K562 (cell line): ENCODE data around the gene AAK1. TPM values are rescaled to one million over a fixed set of nuclear protein-coding genes. Genes with fewer than 3 reads are reported as not detected.

Experiments used
- ATAC-seq: fragments of 200-7000 bp; cut with Tn5 transposase; 3 replicates; pipeline ENCODE4 v1.9.1; 2020; ENCODE audit warnings: moderate library complexity
- BruUV-seq: library from RNA; stranded (reverse); fragments of 400-500 nt; replicated peaks from 2 replicates; lab custom pipeline; 2021; lab: Mats Ljungman, UMichigan
- CTCF ChIA-PET: fragments of 300-600 bp; formaldehyde crosslinking; extraction: SDS; loops from one replicate; lab custom pipeline; 2021; ENCODE audit warnings: low intra/inter-chr PET ratio; lab: Yijun Ruan, JAX
- POLR2A ChIA-PET: fragments of 300-600, 350-650 bp; sonication (Branson Sonifier 250); formaldehyde crosslinking; extraction: SDS; loops from one replicate; lab custom pipeline; 2021; ENCODE audit warnings: antibody characterized with exemption, inconsistent platforms; lab: Yijun Ruan, JAX
- DNase-seq, 4 experiments: peaks; one replicate each; pipeline versions ENCODE4 v3.0.0 to v3.0.0-alpha.2; 2011 to 2018; ENCODE audit warnings: low spot score in 3 of 4, mixed read lengths in 3 of 4; ENCODE audit errors: extremely low read depth in 1 of 4
- FAIRE-seq: peaks from 2 replicates; lab custom pipeline; 2011; peaks lifted over from hg19 to GRCh38; lab: Jason Lieb, UNC
- H2AFZ ChIP-seq: 2 replicates; pipeline ENCODE4 v1.6.0; 2011; ENCODE audit warnings: low read depth, low read length, control low read depth, inconsistent platforms
- H3K27ac ChIP-seq: fragments of 200-600 bp; 3 replicates; pipeline ENCODE4 v1.8.0; 2011; ENCODE audit warnings: low read depth, mild to moderate bottlenecking, control low read depth, inconsistent platforms, low read length, moderate library complexity, mixed read lengths; ENCODE audit errors: extremely low read depth
- H3K27me3 ChIP-seq, 2 experiments: fragments of 300-600 bp in 1 of 2; 2 replicates in 1 of 2; 3 replicates in 1 of 2; pipeline versions ENCODE4 v1.6.0 to v1.8.0; 2011; ENCODE audit warnings: inconsistent platforms in 2 of 2, low read length in 2 of 2, mild to moderate bottlenecking in 1 of 2, mixed read lengths in 1 of 2, moderate library complexity in 1 of 2; ENCODE audit not compliant: control insufficient read depth in 2 of 2, insufficient read depth in 2 of 2
- H3K36me3 ChIP-seq: fragments of 300-600 bp; 3 replicates; pipeline ENCODE4 v1.8.0; 2011; ENCODE audit warnings: mild to moderate bottlenecking, low read length, inconsistent platforms; ENCODE audit not compliant: control insufficient read depth, insufficient read depth
- H3K4me1 ChIP-seq, 2 experiments: fragments of 200-600 bp in 1 of 2; replicated peaks in 1 of 2; 2 replicates in 1 of 2; 3 replicates in 1 of 2; pipeline versions ENCODE4 v1.5.1 to v1.8.0; 2011; ENCODE audit warnings: inconsistent platforms in 2 of 2, low read length in 2 of 2, mild to moderate bottlenecking in 1 of 2, mixed read lengths in 1 of 2, moderate library complexity in 1 of 2; ENCODE audit not compliant: control insufficient read depth in 2 of 2, insufficient read depth in 2 of 2
- H3K4me2 ChIP-seq: 2 replicates; pipeline ENCODE4 v1.6.1; 2011; ENCODE audit warnings: low read length, control low read depth, inconsistent platforms, mixed read lengths; ENCODE audit not compliant: insufficient read depth
- H3K4me3 ChIP-seq: fragments of 200-600 bp; sonication (generic), shearing (Covaris generic); 2 replicates; pipeline ENCODE4 v1.5.1; 2016; ENCODE audit warnings: control low read depth, inconsistent platforms
- H3K79me2 ChIP-seq: fragments of 200-600 bp; 3 replicates; pipeline ENCODE4 v1.8.0; 2011; ENCODE audit warnings: low read length, inconsistent platforms; ENCODE audit not compliant: control insufficient read depth, insufficient read depth
- H3K9ac ChIP-seq, 2 experiments: 2 replicates each; pipeline versions ENCODE4 v1.6.0 to v1.6.1; 2011; ENCODE audit warnings: low read depth in 2 of 2, low read length in 2 of 2, control low read depth in 1 of 2, inconsistent platforms in 1 of 2, mild to moderate bottlenecking in 1 of 2, mixed read lengths in 1 of 2; ENCODE audit not compliant: insufficient read depth in 1 of 2
- H3K9me1 ChIP-seq: one replicate; pipeline ENCODE4 v1.6.0; 2011; ENCODE audit warnings: inconsistent platforms, mild to moderate bottlenecking, low read length, moderate library complexity; ENCODE audit not compliant: control insufficient read depth, insufficient read depth
- H3K9me3 ChIP-seq: replicated peaks from 2 replicates; pipeline ENCODE4 v1.5.1; 2011; ENCODE audit warnings: low read depth, low read length, inconsistent platforms; ENCODE audit not compliant: control insufficient read depth, insufficient read depth
- H4K20me1 ChIP-seq: replicated peaks from 2 replicates; pipeline ENCODE4 v1.6.1; 2011; ENCODE audit warnings: low read length, inconsistent platforms, mixed read lengths; ENCODE audit not compliant: control insufficient read depth, insufficient read depth
- E2F6 ChIP-seq, 2 experiments: IDR thresholded peaks; 2 replicates each; pipeline ENCODE4 v1.6.1; 2011; ENCODE audit warnings: borderline replicate concordance in 1 of 2, control low read depth in 1 of 2, low read depth in 1 of 2, low read length in 1 of 2, mild to moderate bottlenecking in 1 of 2, mixed read lengths in 1 of 2, moderate library complexity in 1 of 2; ENCODE audit not compliant: insufficient read depth in 1 of 2, insufficient read length in 1 of 2, poor library complexity in 1 of 2, severe bottlenecking in 1 of 2; ENCODE audit errors: extremely low read depth in 1 of 2
- MLLT1 ChIP-seq, 2 experiments: fragments of 450-650 bp; IDR thresholded peaks; 2 replicates each; pipeline ENCODE4 v1.6.1; 2016
- NR0B1 ChIP-seq: fragments of 450-650 bp; IDR thresholded peaks from one replicate; pipeline ENCODE4 v1.6.1; 2018; ENCODE audit warnings: mild to moderate bottlenecking, moderate library complexity; ENCODE audit not compliant: partially characterized antibody
- RERE ChIP-seq: sonication (generic); formaldehyde crosslinking; IDR thresholded peaks from 2 replicates; pipeline ENCODE4 v1.8.0; 2023; ENCODE audit warnings: missing genetic modification reagents, mild to moderate bottlenecking, borderline replicate concordance
- RFX1 ChIP-seq: fragments of 450-650 bp; IDR thresholded peaks from 2 replicates; pipeline ENCODE4 v1.6.1; 2016; ENCODE audit warnings: mild to moderate bottlenecking, moderate library complexity
- WGBS: fragments of 100-300 bp; shearing (Covaris generic); methylation state at CpG from one replicate; pipeline ENCODE4 v1.1.6; 2016; ENCODE audit warnings: low coverage, mixed read lengths; ENCODE audit not compliant: insufficient coverage; ENCODE audit errors: missing lambda C conversion rate; 5-methylcytosine and 5-hydroxymethylcytosine counted together
- in situ Hi-C: fragments of 300-500 bp; cut with MboI; formaldehyde crosslinking; loops from 4 replicates; pipeline ENCODE4 v1.15.0; 2018; ENCODE audit warnings: inconsistent platforms, mixed read lengths
- intact Hi-C: fragments of 100-400 bp; cut with micrococcal nuclease; formaldehyde crosslinking; loops from 2 replicates; pipeline ENCODE4 v1.14.2; 2022
- polyA plus RNA-seq, 8 experiments: library from polyadenylated mRNA; depleted of rRNA in 4 of 8; stranded (reverse) in 5 of 8; unstranded in 3 of 8; fragments of >200 nt; fragmentation: Nextera tagmentation in 2 of 8; fragmentation: Illumina TruSeq in 1 of 8; extraction: Ambion mirVana in 2 of 8; extraction: Trizol in 1 of 8; gene quantifications; 2 replicates each; pipeline versions ENCODE4 v1.2.1 to v1.2.3, GENCODE V29; 2011 to 2014; ENCODE audit warnings: inconsistent platforms in 1 of 8, missing spikeins in 1 of 8
- total RNA-seq, 7 experiments: library from RNA; depleted of rRNA in 6 of 7; stranded (reverse); fragments of >200 nt in 6 of 7; fragmentation: Illumina TruSeq in 2 of 7; extraction: Trizol in 2 of 7; gene quantifications; 2 replicates each; pipeline versions ENCODE4 v1.2.1 to v1.2.3, GENCODE V29; 2011 to 2021; ENCODE audit warnings: low replicate concordance in 1 of 7

The AAK1 gene
- total and polyA plus RNA-seq, 9 of the 15 experiments (the other 6 are each of a cell fraction or from before 2014, with no cell fraction given): 0.89 to 17.1 (median 6.0) TPM

DNA sequence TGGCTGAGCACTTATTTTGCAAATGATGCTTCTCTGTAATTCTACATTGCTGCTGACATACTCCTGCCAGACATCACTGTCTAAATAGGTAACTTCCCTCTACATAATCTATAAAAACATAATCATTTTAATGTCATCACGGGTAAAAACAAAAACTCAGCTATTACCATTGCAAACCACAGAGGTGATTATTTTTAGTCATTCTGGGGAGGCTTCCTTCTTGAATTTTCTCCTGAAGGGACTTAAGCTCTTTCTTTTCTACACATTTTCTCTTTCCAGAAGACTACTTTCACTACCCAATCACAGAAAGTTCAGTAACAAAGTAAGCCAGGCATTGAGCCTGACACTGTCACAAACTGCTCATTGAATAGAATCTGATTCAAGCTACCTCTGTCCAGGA is 165.9 kb downstream of the AAK1 start:
- Histone ChIP-seq H3K79me2 (no peaks in the 10 kb centered on the region), H3K9me1 (no peaks in the 10 kb centered on the region), H3K27ac (no peak overlapping the region), H4K20me1 (no peaks in the 10 kb centered on the region), H3K9me3 (no peaks in the 10 kb centered on the region), H3K27me3 (no peaks in the 10 kb centered on the region), H3K4me3 (no peak overlapping the region), H3K36me3 (no peaks in the 10 kb centered on the region), H3K4me1 (no peaks in the 10 kb centered on the region), H3K9ac (no peak overlapping the region), H3K4me2 (no peak overlapping the region), H2AFZ (no peak overlapping the region)
- in situ Hi-C loops: no loop called here
- ChIA-PET CTCF (no interaction called here), POLR2A (interaction anchor here (0.7 to 1.7 kb wide), 3 partner anchors 9 to 373 kb away, joined by 3 to 6 read pairs (median 5); no protein-coding TSS in a partner anchor)
- DNase-seq (no peak), ATAC-seq (no peak), FAIRE-seq (no peak)
- WGBS: 11% methylated on average over 1 of the region's 1 CpG
- intact Hi-C loops: no loop called here
- TF ChIP-seq MLLT1 (IDR thresholded peaks at IDR 0.05) (no peak), RERE (CRISPR knock-in tag) (no peak), NR0B1 (no peak), RFX1 (no peak), E2F6 (IDR thresholded peaks at IDR 0.05; ENCODE audit: borderline replicate concordance in 1 of 2, extremely low read depth in 1 of 2, insufficient read depth in 1 of 2, insufficient read length in 1 of 2, low read depth in 1 of 2, low read length in 1 of 2, poor library complexity in 1 of 2, severe bottlenecking in 1 of 2) (no peak)
- BruUV-seq: no TSS peak
